ENCODE results near the gene TMED5.

DNA sequence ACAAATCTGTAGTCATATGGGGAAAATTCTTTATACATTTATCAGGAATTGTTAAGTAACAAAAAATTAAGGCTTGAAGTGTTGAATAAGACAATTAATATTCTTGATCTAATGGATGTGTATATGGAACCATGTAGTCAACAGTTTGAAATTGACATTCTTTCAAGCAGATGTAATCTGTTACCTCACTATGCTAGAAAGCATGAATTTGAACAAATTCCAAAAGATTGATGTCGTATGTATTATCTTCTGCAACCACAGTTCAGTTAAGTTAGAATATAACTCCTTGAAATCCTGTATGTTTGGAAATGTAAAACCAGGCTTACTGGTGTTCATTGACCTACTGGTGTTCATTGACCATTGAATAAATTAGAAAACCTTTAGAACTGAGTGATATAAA is 16.4 kb upstream of the TMED5 start:
- TF ChIP-seq NFIC (IDR thresholded peaks at IDR 0.05), result no peak
- TF ChIP-seq FOXM1 (IDR thresholded peaks at IDR 0.05; ENCODE audit: borderline replicate concordance, low read depth), result no peak
- TF ChIP-seq CEBPB (IDR thresholded peaks at IDR 0.05), result no peak
- TF ChIP-seq, protein P1, sequence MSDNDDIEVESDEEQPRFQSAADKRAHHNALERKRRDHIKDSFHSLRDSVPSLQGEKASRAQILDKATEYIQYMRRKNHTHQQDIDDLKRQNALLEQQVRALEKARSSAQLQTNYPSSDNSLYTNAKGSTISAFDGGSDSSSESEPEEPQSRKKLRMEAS (IDR thresholded peaks at IDR 0.05), result no peak
- TF ChIP-seq TAF1 (IDR thresholded peaks at IDR 0.05; ENCODE audit: low read depth), result no peak
- no peak for TF ChIP-seq EP300 (IDR thresholded peaks at IDR 0.05; ENCODE audit: borderline replicate concordance)

Data from Ishikawa (cell line).